Neural progenitor cell (in vitro differentiated cells): ENCODE data around the gene S100A7A. TPM values are rescaled to one million over a fixed set of nuclear protein-coding genes. Genes with fewer than 3 reads are reported as not detected.

ENCODE experiments used
- DNase-seq: peaks from one replicate; pipeline ENCODE4 v3.0.0-alpha.2; 2016; ENCODE audit warnings: low spot score
- H2AFZ ChIP-seq: fragments of 200-600 bp; sonication (generic); replicated peaks from 2 replicates; pipeline ENCODE4 v1.6.1; 2016; ENCODE audit warnings: antibody characterized with exemption
- H3F3A ChIP-seq: fragments of 200-600 bp; sonication (generic); 2 replicates; pipeline ENCODE4 v1.6.1; 2016; ENCODE audit warnings: antibody characterized with exemption, low read depth
- H3K27ac ChIP-seq: fragments of 200-600 bp; sonication (generic); 2 replicates; pipeline ENCODE4 v1.5.1; 2016; ENCODE audit warnings: mild to moderate bottlenecking
- H3K27me3 ChIP-seq: fragments of 200-600 bp; sonication (generic); 2 replicates; pipeline ENCODE4 v1.6.1; 2016; ENCODE audit warnings: mild to moderate bottlenecking, moderate library complexity
- H3K36me3 ChIP-seq: fragments of 200-600 bp; sonication (generic); 2 replicates; pipeline ENCODE4 v1.5.1; 2016
- H3K4me1 ChIP-seq: fragments of 200-600 bp; sonication (generic); 2 replicates; pipeline ENCODE4 v1.6.1; 2016; ENCODE audit warnings: mixed run types
- H3K4me2 ChIP-seq: fragments of 200-600 bp; sonication (generic); 2 replicates; pipeline ENCODE4 v1.6.1; 2016
- H3K4me3 ChIP-seq: fragments of 200-600 bp; sonication (generic); 2 replicates; pipeline ENCODE4 v1.5.1; 2016
- H3K79me2 ChIP-seq: fragments of 200-600 bp; sonication (generic); 2 replicates; pipeline ENCODE4 v1.6.1; 2016; ENCODE audit warnings: low read depth
- H3K9ac ChIP-seq: fragments of 200-600 bp; sonication (generic); 2 replicates; pipeline ENCODE4 v1.6.1; 2016
- H3K9me3 ChIP-seq: fragments of 200-600 bp; sonication (generic); 2 replicates; pipeline ENCODE4 v1.5.1; 2016; ENCODE audit warnings: low read depth
- H4K20me1 ChIP-seq: fragments of 200-600 bp; sonication (generic); 2 replicates; pipeline ENCODE4 v1.6.1; 2016; ENCODE audit warnings: low read depth
- H3K27ac Mint-ChIP-seq: 3 replicates; pipeline ENCODE4 v1.8.0; 2021; ENCODE audit warnings: mixed read lengths
- H3K27me3 Mint-ChIP-seq: 2 replicates; pipeline ENCODE4 v1.8.0; 2022; ENCODE audit warnings: low read depth, mild to moderate bottlenecking, inconsistent platforms, moderate library complexity, mixed read lengths; ENCODE audit not compliant: insufficient read depth
- H3K36me3 Mint-ChIP-seq: 3 replicates; pipeline ENCODE4 v1.8.0; 2021; ENCODE audit warnings: mixed read lengths
- H3K4me1 Mint-ChIP-seq: 3 replicates; pipeline ENCODE4 v1.8.0; 2021; ENCODE audit warnings: mixed read lengths
- H3K4me3 Mint-ChIP-seq: 3 replicates; pipeline ENCODE4 v1.8.0; 2021; ENCODE audit warnings: mild to moderate bottlenecking, moderate library complexity, mixed read lengths
- H3K9me3 Mint-ChIP-seq: 3 replicates; pipeline ENCODE4 v1.8.0; 2020; ENCODE audit warnings: mixed read lengths
- EZH2 ChIP-seq: fragments of 200-600 bp; sonication (generic); IDR thresholded peaks from 2 replicates; pipeline ENCODE4 v1.6.1; 2017; ENCODE audit warnings: antibody characterized with exemption, mild to moderate bottlenecking, moderate library complexity
- EZH2phosphoT487 ChIP-seq: fragments of 200-600 bp; sonication (generic); IDR thresholded peaks from 2 replicates; pipeline ENCODE4 v1.6.1; 2017; ENCODE audit warnings: antibody characterized with exemption
- total RNA-seq: library from RNA; depleted of rRNA; stranded (reverse); fragments of >200 nt; gene quantifications from 2 replicates; pipeline ENCODE4 v1.2.3, GENCODE V29; 2015; ENCODE audit warnings: low replicate concordance
- TF ChIP-seq, protein P1 (sequence below): fragments of 200-600 bp; sonication (generic); IDR thresholded peaks from 2 replicates; pipeline ENCODE4 v1.5.1; 2017; ENCODE audit warnings: antibody characterized with exemption, mild to moderate bottlenecking

S100A7A gene
- not detected in 2 replicates for total RNA-seq

DNA sequence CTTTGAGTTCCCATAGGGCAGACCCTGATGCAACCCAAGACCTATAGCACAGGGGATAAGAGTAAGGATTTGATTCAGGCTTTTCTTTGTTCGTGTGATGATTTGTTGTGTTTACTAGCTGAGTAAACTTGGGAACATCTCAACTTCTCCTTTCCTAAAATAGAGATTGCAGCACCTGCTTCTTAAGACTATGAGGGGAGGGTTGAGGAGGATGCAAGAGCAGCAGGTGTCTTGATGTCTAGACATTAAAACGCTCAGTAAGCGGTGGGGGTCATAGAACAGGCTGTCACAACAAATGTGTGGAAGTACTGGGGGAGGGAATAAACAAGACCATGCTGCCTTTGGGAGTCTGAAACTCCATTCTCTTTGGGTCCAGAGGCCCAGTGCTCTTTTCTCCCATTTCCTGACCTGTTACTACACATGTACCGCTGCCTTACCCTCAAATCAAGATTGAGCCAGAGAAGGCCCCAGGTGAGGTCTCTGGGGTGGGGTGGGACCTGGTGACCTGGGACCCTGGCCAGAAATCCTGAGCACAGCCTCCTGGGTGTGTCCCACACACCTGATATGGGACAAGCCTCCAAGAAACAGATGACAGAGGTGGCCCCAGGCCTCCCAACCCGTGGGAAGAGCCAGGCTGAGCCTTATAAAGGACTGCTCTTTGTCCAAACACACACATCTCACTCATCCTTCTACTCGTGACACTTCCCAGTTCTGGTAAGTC, at the start of gene S100A7A:
TSS of gene S100A7A (plus strand) at position 671 of the 721 bp plus-strand sequence. CDS start 1,563 bp downstream, outside the sequence.
- peaks cover 18% of the 10 kb centered on the region for H3K27me3 Mint-ChIP-seq
- DNase-seq: no peak
- no peaks in the 10 kb centered on the region for H3K4me1 ChIP-seq
- H2AFZ ChIP-seq: no peak within 1 kb of the TSS
- no peak within 1 kb of the TSS for H3K27ac Mint-ChIP-seq
- H4K20me1 ChIP-seq: no peaks in the 10 kb centered on the region
- no peaks in the 10 kb centered on the region for H3K9me3 ChIP-seq
- H3K4me2 ChIP-seq: no peak within 1 kb of the TSS
- no peak within 1 kb of the TSS for H3K4me3 ChIP-seq
- no peaks in the 10 kb centered on the region for H3K36me3 ChIP-seq
- no peak within 1 kb of the TSS for H3K9ac ChIP-seq
- no peak within 1 kb of the TSS for H3K27ac ChIP-seq
- H3K9me3 Mint-ChIP-seq: peaks cover 3% of the 10 kb centered on the region
- TF ChIP-seq EZH2phosphoT487 (no peak), EZH2 (no peak)
- TF ChIP-seq, protein P1, sequence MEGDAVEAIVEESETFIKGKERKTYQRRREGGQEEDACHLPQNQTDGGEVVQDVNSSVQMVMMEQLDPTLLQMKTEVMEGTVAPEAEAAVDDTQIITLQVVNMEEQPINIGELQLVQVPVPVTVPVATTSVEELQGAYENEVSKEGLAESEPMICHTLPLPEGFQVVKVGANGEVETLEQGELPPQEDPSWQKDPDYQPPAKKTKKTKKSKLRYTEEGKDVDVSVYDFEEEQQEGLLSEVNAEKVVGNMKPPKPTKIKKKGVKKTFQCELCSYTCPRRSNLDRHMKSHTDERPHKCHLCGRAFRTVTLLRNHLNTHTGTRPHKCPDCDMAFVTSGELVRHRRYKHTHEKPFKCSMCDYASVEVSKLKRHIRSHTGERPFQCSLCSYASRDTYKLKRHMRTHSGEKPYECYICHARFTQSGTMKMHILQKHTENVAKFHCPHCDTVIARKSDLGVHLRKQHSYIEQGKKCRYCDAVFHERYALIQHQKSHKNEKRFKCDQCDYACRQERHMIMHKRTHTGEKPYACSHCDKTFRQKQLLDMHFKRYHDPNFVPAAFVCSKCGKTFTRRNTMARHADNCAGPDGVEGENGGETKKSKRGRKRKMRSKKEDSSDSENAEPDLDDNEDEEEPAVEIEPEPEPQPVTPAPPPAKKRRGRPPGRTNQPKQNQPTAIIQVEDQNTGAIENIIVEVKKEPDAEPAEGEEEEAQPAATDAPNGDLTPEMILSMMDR: no peak
- H3K36me3 Mint-ChIP-seq: no peaks in the 10 kb centered on the region
- H3K4me3 Mint-ChIP-seq: no peak within 1 kb of the TSS
- no peaks in the 10 kb centered on the region for H3K27me3 ChIP-seq
- H3F3A ChIP-seq: no peaks in the 10 kb centered on the region
- no peaks in the 10 kb centered on the region for H3K79me2 ChIP-seq
- no peaks in the 10 kb centered on the region for H3K4me1 Mint-ChIP-seq

DNA sequence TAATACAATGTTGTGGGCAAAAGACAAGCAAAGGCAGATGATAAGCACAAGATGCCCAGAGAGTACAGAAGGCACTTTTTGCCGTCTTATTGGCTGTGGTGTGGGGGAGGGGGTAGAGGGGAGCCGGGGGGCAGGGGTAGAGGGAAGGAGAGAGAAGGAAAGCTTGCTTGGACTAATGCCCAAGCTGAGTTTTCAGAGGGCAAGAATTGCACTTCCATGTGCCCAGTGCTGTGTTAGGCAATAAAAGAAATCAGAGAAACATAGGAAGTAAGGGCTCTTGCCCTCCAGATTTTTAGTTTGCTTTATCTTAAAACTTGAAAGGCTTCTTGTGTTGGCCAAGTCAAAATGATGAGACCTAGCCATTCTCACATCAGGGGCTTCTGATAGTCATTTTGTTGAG, 49.2 kb upstream of the S100A7A start:
- Mint-ChIP-seq H3K36me3 (no peaks in the 10 kb centered on the region), H3K4me1 (no peaks in the 10 kb centered on the region), H3K4me3 (no peak overlapping the region), H3K27ac (no peak overlapping the region), H3K27me3 (peaks cover 12% of the 10 kb centered on the region), H3K9me3 (no peaks in the 10 kb centered on the region)
- Histone ChIP-seq H3K4me2 (no peak overlapping the region), H3K79me2 (no peaks in the 10 kb centered on the region), H3K9me3 (no peaks in the 10 kb centered on the region), H3K27me3 (no peaks in the 10 kb centered on the region), H3K36me3 (no peaks in the 10 kb centered on the region), H3K4me3 (no peak overlapping the region), H4K20me1 (no peaks in the 10 kb centered on the region), H3K9ac (no peak overlapping the region), H2AFZ (no peak overlapping the region), H3K4me1 (no peaks in the 10 kb centered on the region), H3K27ac (no peak overlapping the region), H3F3A (no peaks in the 10 kb centered on the region)
- TF ChIP-seq EZH2 (no peak), EZH2phosphoT487 (no peak)
- TF ChIP-seq, protein P1: no peak
- no peak for DNase-seq

DNA sequence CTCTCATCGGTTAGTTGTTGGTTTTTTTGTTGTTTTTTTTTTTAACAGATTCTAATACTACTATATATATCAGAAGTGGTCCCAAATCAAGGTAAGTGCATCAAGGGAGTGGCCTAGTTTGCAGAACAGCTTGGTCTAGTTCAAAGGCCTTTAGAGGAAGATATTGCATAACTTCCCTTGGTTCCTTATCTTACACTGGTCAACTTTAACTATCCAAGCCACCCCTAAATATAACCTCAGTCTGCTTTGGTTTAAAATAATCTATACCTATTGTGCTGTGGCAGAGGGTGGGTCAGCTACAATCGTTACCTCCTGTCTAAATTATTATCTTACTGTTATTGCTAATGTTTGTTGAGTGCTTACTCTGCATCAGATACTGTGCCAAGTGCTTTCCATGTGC, 47.8 kb upstream of the S100A7A start:
- Histone ChIP-seq H3K4me3 (no peak overlapping the region), H3K4me1 (no peaks in the 10 kb centered on the region), H3K9me3 (no peaks in the 10 kb centered on the region), H3K27ac (no peak overlapping the region), H3K9ac (no peak overlapping the region), H3K27me3 (no peaks in the 10 kb centered on the region), H4K20me1 (no peaks in the 10 kb centered on the region), H3K79me2 (no peaks in the 10 kb centered on the region), H3K4me2 (no peak overlapping the region), H3K36me3 (no peaks in the 10 kb centered on the region), H3F3A (no peaks in the 10 kb centered on the region), H2AFZ (no peak overlapping the region)
- H3K4me1 Mint-ChIP-seq: no peaks in the 10 kb centered on the region
- no peak for DNase-seq
- H3K9me3 Mint-ChIP-seq: no peaks in the 10 kb centered on the region
- H3K36me3 Mint-ChIP-seq: no peaks in the 10 kb centered on the region
- peaks cover 9% of the 10 kb centered on the region for H3K27me3 Mint-ChIP-seq
- TF ChIP-seq, protein P1: no peak
- TF ChIP-seq EZH2: no peak
- TF ChIP-seq EZH2phosphoT487: no peak
- no peak overlapping the region for H3K4me3 Mint-ChIP-seq
- H3K27ac Mint-ChIP-seq: no peak overlapping the region
